ENCODE data around the gene SSC5D.

Gene SSC5D

GRCh38 chr19:55539090-55539984 lies 51.1 kb downstream of the SSC5D start:
- Histone ChIP-seq H3K27me3 (ENCODE audit: insufficient read depth, low read length, poor library complexity, severe bottlenecking) (no peaks in the 10 kb centered on the region), H3K79me2 (ENCODE audit: insufficient read depth, low read length) (no peaks in the 10 kb centered on the region), H3K4me2 (ENCODE audit: low read depth, low read length, poor library complexity, severe bottlenecking) (no peak overlapping the region), H3K36me3 (ENCODE audit: insufficient read depth, low read length) (no peaks in the 10 kb centered on the region), H3K9me3 (ENCODE audit: insufficient read depth, low read depth, low read length) (no peaks in the 10 kb centered on the region), H4K20me1 (ENCODE audit: insufficient read depth, low read length, poor library complexity, severe bottlenecking) (no peaks in the 10 kb centered on the region), H3K4me3 (ENCODE audit: low read length, poor library complexity, severe bottlenecking) (no peak overlapping the region), H3K9ac (ENCODE audit: low read depth, low read length, poor library complexity, severe bottlenecking) (no peak overlapping the region), H3K4me1 (ENCODE audit: insufficient read depth, low read length, poor library complexity, severe bottlenecking) (no peaks in the 10 kb centered on the region), H2AFZ (ENCODE audit: low read length) (no peak overlapping the region), H3F3A (ENCODE audit: low read depth) (no peaks in the 10 kb centered on the region), H3K9me2 (replicated peaks; ENCODE audit: low read depth, low read length) (no peaks in the 10 kb centered on the region)
- TF ChIP-seq EZH2phosphoT487 (IDR thresholded peaks at IDR 0.05; ENCODE audit: borderline replicate concordance) (no peak), CTCF (conservative IDR thresholded peaks at IDR 0.05; ENCODE audit: low read length) (no peak)

- Histone ChIP-seq H3K4me2 (ENCODE audit: low read depth, low read length, poor library complexity, severe bottlenecking) (no peak overlapping the region), H3K4me1 (ENCODE audit: insufficient read depth, low read length, poor library complexity, severe bottlenecking) (no peaks in the 10 kb centered on the region), H2AFZ (ENCODE audit: low read length) (no peak overlapping the region), H3K9me2 (replicated peaks; ENCODE audit: low read depth, low read length) (no peaks in the 10 kb centered on the region), H3K36me3 (ENCODE audit: insufficient read depth, low read length) (no peaks in the 10 kb centered on the region), H3K9ac (ENCODE audit: low read depth, low read length, poor library complexity, severe bottlenecking) (no peak overlapping the region), H3K27me3 (ENCODE audit: insufficient read depth, low read length, poor library complexity, severe bottlenecking) (no peaks in the 10 kb centered on the region), H3K9me3 (ENCODE audit: insufficient read depth, low read depth, low read length) (no peaks in the 10 kb centered on the region), H4K20me1 (ENCODE audit: insufficient read depth, low read length, poor library complexity, severe bottlenecking) (no peaks in the 10 kb centered on the region), H3K79me2 (ENCODE audit: insufficient read depth, low read length) (no peaks in the 10 kb centered on the region), H3F3A (ENCODE audit: low read depth) (no peaks in the 10 kb centered on the region), H3K4me3 (ENCODE audit: low read length, poor library complexity, severe bottlenecking) (no peak overlapping the region)
- TF ChIP-seq CTCF (conservative IDR thresholded peaks at IDR 0.05; ENCODE audit: low read length): no peak
- TF ChIP-seq EZH2phosphoT487 (IDR thresholded peaks at IDR 0.05; ENCODE audit: borderline replicate concordance): no peak
These were observed 52.4 kb downstream of the SSC5D start for GRCh38 chr19:55540619-55541018.

- H3F3A ChIP-seq (ENCODE audit: low read depth): no peaks in the 10 kb centered on the region
- H3K4me2 ChIP-seq (ENCODE audit: low read depth, low read length, poor library complexity, severe bottlenecking): no peak overlapping the region
- no peak overlapping the region for H3K9ac ChIP-seq (ENCODE audit: low read depth, low read length, poor library complexity, severe bottlenecking)
- H3K27me3 ChIP-seq (ENCODE audit: insufficient read depth, low read length, poor library complexity, severe bottlenecking): no peaks in the 10 kb centered on the region
- no peaks in the 10 kb centered on the region for H3K36me3 ChIP-seq (ENCODE audit: insufficient read depth, low read length)
- H3K9me3 ChIP-seq (ENCODE audit: insufficient read depth, low read depth, low read length): no peaks in the 10 kb centered on the region
- no peak for TF ChIP-seq CTCF (conservative IDR thresholded peaks at IDR 0.05; ENCODE audit: low read length)
- no peak for TF ChIP-seq EZH2phosphoT487 (IDR thresholded peaks at IDR 0.05; ENCODE audit: borderline replicate concordance)
- H3K4me1 ChIP-seq (ENCODE audit: insufficient read depth, low read length, poor library complexity, severe bottlenecking): no peaks in the 10 kb centered on the region
- no peaks in the 10 kb centered on the region for H4K20me1 ChIP-seq (ENCODE audit: insufficient read depth, low read length, poor library complexity, severe bottlenecking)
- H3K4me3 ChIP-seq (ENCODE audit: low read length, poor library complexity, severe bottlenecking): no peak overlapping the region
- no peak overlapping the region for H2AFZ ChIP-seq (ENCODE audit: low read length)
- H3K9me2 ChIP-seq (replicated peaks; ENCODE audit: low read depth, low read length): no peaks in the 10 kb centered on the region
- no peaks in the 10 kb centered on the region for H3K79me2 ChIP-seq (ENCODE audit: insufficient read depth, low read length)
These were observed 52.9 kb downstream of the SSC5D start for GRCh38 chr19:55541091-55541490.

Measured in Loucy (cell line).